Measurements from ENCODE around the gene PGM5.
"Not testable (repeated sequence)": the region's sequence is repeated elsewhere in the genome, so short reads cannot be mapped to it uniquely, and the experiment has no call there.

Gene PGM5

DNA sequence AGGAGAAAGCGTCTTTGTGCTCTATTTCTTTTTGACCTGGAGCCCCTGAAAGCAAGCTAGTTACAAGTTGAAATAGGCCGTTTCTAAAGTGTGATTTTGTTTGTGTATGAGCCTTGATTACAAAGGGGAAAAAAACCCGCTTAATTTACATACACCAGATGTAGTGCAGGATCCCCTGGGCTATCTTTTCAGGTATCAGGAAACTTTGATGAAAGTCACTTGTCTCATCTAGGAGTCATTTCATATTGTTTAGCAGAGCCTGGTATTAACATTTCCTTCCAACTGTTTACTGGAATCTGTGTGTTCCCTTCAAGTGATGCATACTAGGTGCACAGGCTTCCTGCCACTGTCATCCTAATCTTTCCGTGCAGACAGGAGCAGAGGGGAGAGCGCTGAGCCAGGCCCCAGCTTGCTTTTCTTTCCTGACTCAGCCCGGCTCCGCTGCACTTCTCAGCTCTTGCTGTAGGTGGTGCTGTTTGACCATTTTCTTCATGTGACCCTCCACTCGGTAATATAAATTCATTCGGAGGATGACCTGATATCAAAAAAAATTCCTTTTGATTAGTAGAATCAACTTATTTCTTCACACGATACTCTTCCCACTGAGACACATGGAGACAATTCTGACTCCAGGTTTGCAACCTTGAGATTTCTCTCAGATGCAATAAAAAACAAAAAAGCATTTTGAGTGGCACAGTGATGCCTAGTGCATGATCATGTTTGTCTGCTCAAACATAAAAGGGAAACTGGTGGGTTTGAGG is 14.0 kb upstream of the PGM5 start:
- H3K27ac Mint-ChIP-seq; H3K27me3 Mint-ChIP-seq; H3K9me3 Mint-ChIP-seq; DNase-seq; H3K36me3 Mint-ChIP-seq (ENCODE audit: insufficient read depth); H3K4me3 Mint-ChIP-seq; H3K4me1 Mint-ChIP-seq (ENCODE audit: low read depth in 2 of 2): not testable (repeated sequence)
- peak; percentile 92 for ATAC-seq (replicated peaks)

DNA sequence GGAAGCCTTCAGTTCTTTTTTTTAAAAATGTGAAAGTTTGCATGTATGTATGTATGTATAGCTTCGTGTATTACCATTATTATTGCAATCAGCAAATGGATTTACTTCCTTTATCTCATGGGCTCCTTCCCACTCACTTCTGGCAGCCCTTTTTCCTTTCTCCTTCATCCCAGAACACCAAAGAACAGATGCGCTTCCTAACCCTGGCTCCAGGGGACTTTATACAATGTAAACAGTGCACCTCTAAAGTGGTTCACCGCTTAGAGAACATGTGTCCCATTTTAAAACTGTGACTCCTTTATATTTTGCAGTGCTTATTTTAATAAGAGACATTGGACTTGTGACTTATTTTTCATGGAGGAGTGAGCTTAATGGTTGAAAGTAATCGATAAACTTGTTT is 13.2 kb upstream of the PGM5 start:
- ATAC-seq (replicated peaks); H3K27ac Mint-ChIP-seq; DNase-seq; H3K4me1 Mint-ChIP-seq (ENCODE audit: low read depth in 2 of 2); H3K4me3 Mint-ChIP-seq; H3K27me3 Mint-ChIP-seq; H3K9me3 Mint-ChIP-seq; H3K36me3 Mint-ChIP-seq (ENCODE audit: insufficient read depth): not testable (repeated sequence)

DNA sequence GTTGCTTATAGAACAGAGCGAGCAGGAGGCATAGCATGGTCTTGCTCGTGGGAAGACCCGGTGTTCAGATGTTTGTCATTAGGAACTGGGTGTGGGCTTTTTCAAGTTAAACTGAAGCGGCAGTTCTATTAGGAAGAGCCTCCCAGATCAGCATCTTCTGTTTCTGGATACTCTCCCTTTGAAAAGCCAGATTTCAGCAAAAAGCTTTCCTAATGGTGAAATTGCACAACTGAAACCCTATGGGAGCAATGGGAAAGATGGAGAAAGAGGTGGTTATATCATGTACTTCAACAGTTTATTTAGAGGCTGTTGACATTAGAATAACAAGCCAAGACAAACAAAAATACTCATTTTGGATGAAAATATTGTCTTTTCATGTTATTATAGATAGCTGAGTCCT is 12.4 kb upstream of the PGM5 start:
- ATAC-seq (replicated peaks); DNase-seq; H3K9me3 Mint-ChIP-seq; H3K36me3 Mint-ChIP-seq (ENCODE audit: insufficient read depth); H3K4me3 Mint-ChIP-seq; H3K27ac Mint-ChIP-seq; H3K4me1 Mint-ChIP-seq (ENCODE audit: low read depth in 2 of 2): not testable (repeated sequence)
- peaks cover 8 to 15% of the 10 kb centered on the region in 2 donors for H3K27me3 Mint-ChIP-seq

DNA sequence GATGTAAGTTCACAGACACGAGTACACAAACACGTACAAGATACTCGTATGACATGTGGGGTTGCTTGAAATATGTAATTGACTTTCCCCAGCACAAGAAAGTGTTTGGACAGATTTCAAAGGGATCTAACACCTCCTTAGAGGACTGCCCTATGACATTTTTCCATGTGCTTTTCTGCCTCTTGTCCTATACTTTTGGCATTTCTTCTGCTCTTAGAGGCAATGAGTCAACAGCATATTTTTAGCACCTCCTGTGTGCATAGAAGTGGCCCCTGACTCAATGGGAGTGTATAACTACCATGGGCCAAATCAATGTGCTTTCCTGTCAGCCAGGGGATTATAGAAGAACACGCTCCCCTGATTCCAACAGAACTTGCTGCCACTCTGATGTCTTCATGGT is 4.7 kb upstream of the PGM5 start:
- ATAC-seq (replicated peaks) = not testable (repeated sequence)

DNA sequence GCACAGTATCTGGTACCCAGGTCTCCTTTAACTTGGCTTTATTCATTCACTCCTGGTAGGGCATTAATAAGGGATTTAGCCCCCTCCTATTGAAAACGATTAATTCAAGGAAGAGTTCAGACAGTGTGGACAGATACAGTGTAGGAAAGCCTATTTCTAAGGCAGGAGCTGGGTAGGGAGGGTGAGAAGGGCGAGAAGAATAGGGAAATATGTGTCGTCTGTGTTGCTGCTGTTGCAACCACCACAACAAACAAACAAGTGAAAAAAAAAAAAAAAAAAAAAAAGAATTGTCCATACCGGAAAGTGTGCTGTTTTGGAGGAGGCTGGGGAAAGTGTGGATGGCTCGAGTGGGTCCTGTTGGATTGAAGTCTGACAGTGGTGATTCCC is 425 bp upstream of the PGM5 start:
- not testable (repeated sequence) for H3K27ac Mint-ChIP-seq; H3K9me3 Mint-ChIP-seq; H3K4me1 Mint-ChIP-seq (ENCODE audit: low read depth in 2 of 2); H3K36me3 Mint-ChIP-seq (ENCODE audit: insufficient read depth); ATAC-seq (replicated peaks); DNase-seq
- Mint-ChIP-seq H3K27me3 (peaks cover 12 to 30% of the 10 kb centered on the region in 2 donors), H3K4me3 (peak overlapping the region; percentile 37 to 52)

More for the DNA sequence above, 4.7 kb upstream of the PGM5 start:
- not testable (repeated sequence) for H3K27ac Mint-ChIP-seq; H3K4me1 Mint-ChIP-seq (ENCODE audit: low read depth in 2 of 2); H3K36me3 Mint-ChIP-seq (ENCODE audit: insufficient read depth); DNase-seq; H3K4me3 Mint-ChIP-seq; H3K9me3 Mint-ChIP-seq
- peaks cover 7 to 17% of the 10 kb centered on the region in 2 donors for H3K27me3 Mint-ChIP-seq

DNA sequence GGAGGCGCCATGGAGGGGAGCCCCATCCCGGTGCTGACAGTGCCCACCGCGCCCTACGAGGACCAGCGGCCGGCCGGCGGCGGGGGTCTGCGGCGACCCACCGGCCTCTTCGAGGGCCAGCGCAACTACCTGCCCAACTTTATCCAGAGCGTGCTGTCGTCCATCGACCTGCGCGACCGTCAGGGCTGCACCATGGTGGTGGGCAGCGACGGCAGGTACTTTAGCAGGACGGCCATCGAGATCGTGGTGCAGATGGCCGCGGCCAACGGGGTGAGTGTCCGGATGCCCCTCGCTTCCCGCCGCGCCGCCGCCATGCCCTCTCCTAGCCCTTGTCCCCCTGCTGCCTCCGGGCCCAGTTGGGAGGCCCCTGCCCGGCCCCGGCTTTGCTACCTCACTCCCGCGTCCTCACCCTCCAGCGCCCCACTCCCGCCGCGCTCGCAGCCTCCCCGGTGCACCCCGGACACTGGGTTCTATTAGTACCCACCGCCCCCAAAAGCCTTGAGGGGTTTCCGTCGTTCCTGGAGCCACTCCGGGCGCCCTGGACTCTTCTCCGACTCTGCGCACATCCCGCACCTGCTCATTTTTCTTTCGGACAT is 806 bp downstream of the PGM5 start:
- Mint-ChIP-seq H3K27me3 (peaks cover 12 to 30% of the 10 kb centered on the region in 2 donors), H3K4me3 (peak overlapping the region; percentile 43 to 47)
- H3K36me3 Mint-ChIP-seq (ENCODE audit: insufficient read depth); H3K4me1 Mint-ChIP-seq (ENCODE audit: low read depth in 2 of 2); H3K27ac Mint-ChIP-seq; DNase-seq; H3K9me3 Mint-ChIP-seq; ATAC-seq (replicated peaks): not testable (repeated sequence)

DNA sequence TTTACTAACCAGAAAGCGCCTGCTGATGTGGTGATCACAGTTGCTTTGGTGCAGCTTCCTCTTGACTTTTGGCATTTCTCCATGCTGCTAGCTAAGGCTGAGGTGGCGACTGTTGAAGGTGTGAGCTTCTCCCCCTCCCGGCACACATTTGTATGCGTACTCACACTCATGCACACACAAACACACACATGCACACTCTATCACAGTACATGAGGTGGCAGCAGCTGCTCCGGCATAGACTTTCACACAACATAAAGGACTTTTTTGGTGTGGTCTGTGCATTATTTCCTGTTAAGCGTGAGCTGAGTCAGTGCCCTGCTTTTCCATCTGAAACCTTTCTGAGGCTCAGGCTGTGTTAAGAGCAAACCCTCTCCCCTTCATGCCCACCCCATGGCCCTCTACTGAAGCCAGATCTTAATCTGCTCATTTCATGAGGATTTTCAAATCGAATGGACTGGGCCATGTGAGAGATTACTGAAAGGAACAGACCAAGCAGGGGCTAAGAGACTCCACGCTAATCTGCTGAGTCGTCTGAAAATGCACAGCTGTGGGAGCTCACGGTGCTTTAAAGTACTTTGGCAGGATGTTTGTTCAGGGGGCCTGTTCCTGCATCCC is 10.6 kb downstream of the PGM5 start:
- ATAC-seq (replicated peaks) = peak; percentile 92
- H3K27me3 Mint-ChIP-seq; H3K4me1 Mint-ChIP-seq (ENCODE audit: low read depth in 2 of 2); H3K27ac Mint-ChIP-seq; DNase-seq; H3K9me3 Mint-ChIP-seq; H3K36me3 Mint-ChIP-seq (ENCODE audit: insufficient read depth); H3K4me3 Mint-ChIP-seq: not testable (repeated sequence)

DNA sequence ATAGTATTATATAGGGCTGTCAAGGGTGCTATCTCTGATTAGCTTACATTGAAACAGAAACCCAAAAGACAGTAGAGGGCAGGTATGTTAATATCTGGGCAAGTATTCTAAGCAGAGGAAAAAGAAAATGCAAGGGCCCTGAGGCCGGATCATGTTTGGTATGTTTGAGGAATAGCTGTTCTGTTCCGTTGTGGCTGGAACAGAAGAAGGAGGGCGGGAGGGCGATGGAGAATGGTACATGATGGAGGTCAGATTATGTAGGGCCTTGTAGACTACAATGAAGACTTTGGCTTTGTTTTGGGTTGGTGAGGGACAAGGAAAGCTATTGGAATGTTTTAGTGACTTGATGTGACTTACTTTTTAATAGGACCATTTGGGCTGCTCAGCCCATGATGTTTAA is 19.4 kb downstream of the PGM5 start:
- H3K4me1 Mint-ChIP-seq (ENCODE audit: low read depth in 2 of 2); H3K27ac Mint-ChIP-seq; ATAC-seq (replicated peaks); H3K9me3 Mint-ChIP-seq; H3K36me3 Mint-ChIP-seq (ENCODE audit: insufficient read depth); H3K4me3 Mint-ChIP-seq; DNase-seq: not testable (repeated sequence)
- peaks cover 0 to 14% of the 10 kb centered on the region in 2 donors for H3K27me3 Mint-ChIP-seq

DNA sequence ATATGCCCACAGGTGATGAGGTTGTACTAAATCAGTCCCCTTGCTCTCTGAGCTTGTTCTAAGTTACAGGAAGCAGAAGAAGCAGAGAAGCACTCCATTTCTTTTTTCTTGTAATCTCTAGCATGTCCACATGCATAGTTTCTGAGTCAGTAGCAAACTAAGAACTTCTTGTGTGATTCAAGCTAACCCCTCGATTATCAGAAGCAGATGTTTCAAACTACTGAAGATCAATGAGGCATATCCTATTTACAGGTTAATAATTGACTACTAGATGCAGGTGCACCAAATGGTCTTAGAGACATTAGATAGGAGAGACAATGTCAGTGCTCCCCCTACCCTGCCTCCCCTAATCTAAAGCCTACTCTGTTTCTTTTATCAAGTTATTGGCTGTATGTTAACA is 21.3 kb downstream of the PGM5 start:
- H3K27ac Mint-ChIP-seq; H3K9me3 Mint-ChIP-seq; ATAC-seq (replicated peaks); H3K36me3 Mint-ChIP-seq (ENCODE audit: insufficient read depth); DNase-seq; H3K4me3 Mint-ChIP-seq; H3K4me1 Mint-ChIP-seq (ENCODE audit: low read depth in 2 of 2): not testable (repeated sequence)
- peaks cover 0 to 14% of the 10 kb centered on the region in 2 donors for H3K27me3 Mint-ChIP-seq

DNA sequence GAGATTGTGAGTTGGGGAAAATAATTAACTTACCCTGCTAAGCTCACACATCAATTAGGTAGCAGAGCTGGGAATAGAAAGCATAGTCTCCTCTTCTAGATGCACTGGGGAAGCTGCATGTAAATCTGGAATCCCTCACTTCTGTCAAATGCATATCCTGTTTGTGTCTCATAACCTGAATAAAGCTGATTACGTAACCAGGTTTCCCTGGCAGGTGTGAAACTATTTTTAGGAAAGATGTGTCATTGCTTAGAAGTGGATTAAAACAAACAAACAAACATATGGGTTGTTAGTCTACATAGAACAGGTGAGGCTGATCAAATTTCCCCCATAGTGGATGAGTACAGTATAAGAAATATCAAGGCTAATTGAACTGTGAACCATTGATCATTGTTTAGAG is 27.5 kb downstream of the PGM5 start:
- not testable (repeated sequence) for ATAC-seq (replicated peaks); H3K27me3 Mint-ChIP-seq; H3K4me1 Mint-ChIP-seq (ENCODE audit: low read depth in 2 of 2); H3K36me3 Mint-ChIP-seq (ENCODE audit: insufficient read depth); H3K9me3 Mint-ChIP-seq; DNase-seq; H3K27ac Mint-ChIP-seq; H3K4me3 Mint-ChIP-seq

DNA sequence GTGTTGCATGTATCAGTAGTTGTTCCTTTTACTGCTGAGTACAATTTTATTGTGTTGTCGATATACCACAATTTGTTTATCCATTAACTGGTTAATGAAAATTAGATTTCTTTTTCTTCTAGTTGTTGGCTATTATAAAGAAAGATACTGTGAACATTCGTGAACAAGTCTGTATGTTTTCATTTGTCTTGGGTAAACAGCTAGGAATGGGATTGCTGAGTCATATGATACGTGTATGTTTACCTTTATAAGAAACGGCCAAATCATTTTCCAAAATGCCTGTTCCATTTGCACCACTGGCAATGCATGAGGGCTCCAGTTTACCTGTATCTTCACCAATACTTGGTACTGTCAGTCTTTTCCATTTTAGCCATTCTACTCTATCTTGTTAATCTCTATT is 33.1 kb downstream of the PGM5 start:
- not testable (repeated sequence) for H3K36me3 Mint-ChIP-seq (ENCODE audit: insufficient read depth); H3K4me1 Mint-ChIP-seq (ENCODE audit: low read depth in 2 of 2); H3K27ac Mint-ChIP-seq; H3K27me3 Mint-ChIP-seq; DNase-seq; H3K9me3 Mint-ChIP-seq; H3K4me3 Mint-ChIP-seq; ATAC-seq (replicated peaks)

DNA sequence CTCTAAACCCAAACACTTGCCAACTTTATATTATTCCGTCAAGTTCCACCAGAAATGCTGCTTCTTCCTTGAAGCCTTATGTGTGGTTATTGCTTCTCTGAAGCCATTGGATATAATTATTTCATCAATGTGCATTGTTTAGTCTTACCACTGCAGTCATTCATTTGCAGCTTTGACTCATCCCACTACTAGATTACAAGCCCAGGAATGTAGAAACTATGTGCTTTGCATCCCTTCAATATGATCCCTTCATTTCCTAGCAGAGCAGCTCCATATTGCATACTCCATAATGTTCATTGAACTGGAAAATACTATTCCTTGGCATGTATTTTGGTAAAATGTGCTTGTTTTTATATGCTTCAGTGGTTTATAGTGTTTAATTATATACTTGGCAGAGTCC is 34.3 kb downstream of the PGM5 start:
- not testable (repeated sequence) for ATAC-seq (replicated peaks); H3K27ac Mint-ChIP-seq; H3K9me3 Mint-ChIP-seq; H3K36me3 Mint-ChIP-seq (ENCODE audit: insufficient read depth); DNase-seq; H3K4me3 Mint-ChIP-seq; H3K27me3 Mint-ChIP-seq; H3K4me1 Mint-ChIP-seq (ENCODE audit: low read depth in 2 of 2)

DNA sequence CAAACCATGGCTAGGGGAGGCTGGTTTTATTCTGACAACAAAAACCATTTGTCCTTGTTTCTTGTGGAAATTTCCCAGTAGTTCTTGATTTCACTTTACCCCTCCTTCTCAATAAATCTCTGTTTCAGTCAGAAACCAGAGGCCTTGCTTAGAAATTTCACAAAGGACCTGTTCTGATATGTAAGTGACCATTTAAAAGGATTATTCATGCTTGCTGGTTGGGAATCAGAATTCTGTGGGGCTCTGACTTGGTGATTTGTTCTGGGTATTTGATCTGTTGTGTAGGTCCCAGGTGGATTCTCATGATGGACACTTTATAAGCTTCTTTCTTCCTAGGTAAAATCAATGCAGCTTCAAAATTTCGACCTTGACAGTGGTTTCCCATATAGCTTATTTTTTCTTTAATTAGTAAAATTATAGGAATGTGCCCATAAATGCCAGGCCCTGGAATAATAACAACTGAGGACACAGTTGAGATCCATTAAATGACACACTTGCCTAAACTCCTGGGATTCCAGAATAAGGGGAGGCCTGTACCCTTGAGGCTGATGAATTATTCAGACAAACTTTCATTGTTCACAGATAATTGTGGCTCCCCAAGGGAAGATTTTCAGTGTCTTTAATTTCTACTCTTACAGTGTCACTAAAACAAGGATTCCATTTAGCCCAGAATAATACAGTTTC is 40.1 kb downstream of the PGM5 start:
- not testable (repeated sequence) for ATAC-seq (replicated peaks); H3K36me3 Mint-ChIP-seq (ENCODE audit: insufficient read depth); DNase-seq; H3K27ac Mint-ChIP-seq; H3K4me3 Mint-ChIP-seq; H3K4me1 Mint-ChIP-seq (ENCODE audit: low read depth in 2 of 2); H3K9me3 Mint-ChIP-seq
- H3K27me3 Mint-ChIP-seq = peaks cover 14% of the 10 kb centered on the region in 2 donors

DNA sequence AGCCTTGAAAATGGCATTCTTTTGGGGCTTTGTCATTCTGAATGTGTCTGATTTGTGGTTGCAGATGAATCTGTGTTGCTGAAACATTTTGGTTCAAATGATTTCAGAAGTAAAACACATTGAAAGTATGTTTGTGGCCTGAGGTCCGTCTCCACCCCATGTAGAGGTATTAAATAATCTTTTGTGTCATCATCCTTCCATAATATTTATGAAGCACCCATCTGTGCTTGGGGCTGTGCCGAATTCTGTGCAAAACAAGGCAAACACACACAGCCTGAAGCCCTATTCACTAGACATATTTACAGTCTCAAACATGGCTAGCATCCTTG is 40.6 kb downstream of the PGM5 start:
- H3K27me3 Mint-ChIP-seq = peaks cover 14% of the 10 kb centered on the region in 2 donors
- not testable (repeated sequence) for H3K36me3 Mint-ChIP-seq (ENCODE audit: insufficient read depth); H3K4me3 Mint-ChIP-seq; ATAC-seq (replicated peaks); H3K9me3 Mint-ChIP-seq; H3K27ac Mint-ChIP-seq; DNase-seq; H3K4me1 Mint-ChIP-seq (ENCODE audit: low read depth in 2 of 2)
